ENCODE data around the gene MAP1B.

- TF ChIP-seq CTCF (IDR thresholded peaks at IDR 0.05) (no peak), POLR2A (IDR thresholded peaks at IDR 0.05) (no peak), EP300 (IDR thresholded peaks at IDR 0.05; ENCODE audit: low read depth) (no peak)
Measured at GRCh38 chr5:72160959-72161358, 53.7 kb downstream of the MAP1B start.

Measured in transverse colon (tissue), 3 donors.